Measurements from ENCODE around the gene NIPAL1.
"Not testable (repeated sequence)": the region's sequence is repeated elsewhere in the genome, so short reads cannot be mapped to it uniquely, and the experiment has no call there.

The NIPAL1 gene

DNA sequence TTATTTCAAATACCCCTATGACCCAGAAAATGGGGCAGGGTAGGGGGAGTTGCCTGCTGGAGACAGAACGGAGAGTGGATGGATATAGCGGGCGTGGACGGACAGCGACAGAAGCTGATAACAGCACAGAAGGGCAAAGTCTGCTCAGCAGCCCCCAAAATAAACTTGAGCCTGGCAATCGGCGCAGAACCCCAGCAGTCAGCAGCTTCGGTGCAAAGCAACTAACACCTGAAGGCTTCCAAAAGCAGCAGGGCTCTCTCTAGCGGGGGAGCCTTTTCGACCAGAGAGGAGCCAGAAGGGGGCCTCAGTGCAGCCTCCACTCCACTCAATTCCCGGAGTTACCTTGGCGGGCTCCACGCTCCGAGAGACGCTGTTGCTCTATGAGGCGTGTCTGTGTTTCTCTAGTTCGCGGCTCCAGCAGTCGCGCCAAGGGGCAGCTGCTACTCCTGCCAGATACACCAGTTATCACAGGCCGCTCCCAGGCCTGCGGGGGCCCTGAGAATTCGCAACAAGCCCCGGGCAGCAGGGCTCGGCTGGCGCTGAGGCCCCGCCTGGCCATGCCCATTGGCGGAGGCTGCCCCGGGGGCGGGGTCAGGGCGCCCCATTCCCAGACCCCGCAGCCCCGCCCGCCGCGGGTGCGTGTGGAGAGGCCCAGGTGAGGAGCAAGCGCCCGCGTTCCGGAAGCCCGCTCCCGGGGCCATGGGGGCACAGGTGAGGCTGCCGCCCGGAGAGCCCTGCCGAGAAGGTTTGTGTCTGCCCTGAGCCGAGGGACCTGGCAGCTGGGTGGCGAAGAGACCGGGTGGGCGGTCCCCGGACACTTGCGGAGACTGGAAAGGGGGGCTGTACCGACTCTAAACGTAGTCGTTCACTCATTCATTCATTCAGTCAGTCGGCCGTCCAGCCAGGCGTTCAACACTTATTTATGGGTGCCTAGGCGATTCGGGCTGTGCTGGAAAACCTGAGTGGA is at the start of gene NIPAL1, which contains the start of gene CNGA1:
Gene NIPAL1 (plus strand): TSS at position 632 of the 967 bp plus-strand sequence. CDS start 68 bp downstream, at position 700.
Gene CNGA1 (minus strand): TSS at position 541 of the 967 bp plus-strand sequence. CDS start 63,992 bp downstream, outside the sequence.
- no peak for DNase-seq (ENCODE audit: low read depth)

DNA sequence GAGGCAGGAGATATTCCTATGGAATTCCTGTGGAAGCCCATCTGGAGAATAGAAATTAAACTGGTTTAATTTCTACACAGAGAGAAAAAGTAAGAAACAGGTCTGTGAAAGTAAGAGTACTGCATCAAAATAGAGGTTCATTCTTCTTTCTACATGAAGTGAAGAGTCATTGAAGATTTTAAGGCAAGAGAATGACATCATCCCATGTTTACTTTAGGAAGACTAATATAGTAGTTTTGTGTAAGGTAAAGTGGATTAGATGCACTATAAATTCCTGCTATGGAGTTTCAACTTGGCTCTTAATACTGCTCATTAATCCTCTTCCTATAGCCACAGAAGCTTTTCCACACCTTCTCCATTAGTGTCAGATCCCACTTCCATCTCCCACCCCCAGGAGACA is 47.7 kb upstream of the NIPAL1 start:
- DNase-seq (ENCODE audit: low read depth), result no peak

DNA sequence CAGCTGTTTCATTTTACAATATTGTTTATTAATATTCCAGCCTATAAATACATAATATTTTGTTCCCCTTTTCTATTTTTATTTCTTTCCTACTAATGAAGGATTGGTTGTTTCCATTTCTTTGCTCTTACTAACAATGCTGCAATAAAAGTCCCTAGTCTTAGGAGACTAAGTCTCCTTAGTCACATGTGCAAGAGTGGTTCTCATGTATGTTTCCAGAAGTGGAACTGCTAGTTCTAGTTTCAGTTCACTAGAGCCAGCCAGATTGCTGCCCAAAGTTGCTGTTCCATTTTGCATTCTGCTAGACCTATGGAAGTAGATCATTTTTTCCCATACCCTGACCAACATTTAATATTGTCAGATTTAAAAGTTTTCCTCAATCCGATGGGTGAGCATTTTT is 44.4 kb upstream of the NIPAL1 start:
- DNase-seq (ENCODE audit: low read depth), result no peak

DNA sequence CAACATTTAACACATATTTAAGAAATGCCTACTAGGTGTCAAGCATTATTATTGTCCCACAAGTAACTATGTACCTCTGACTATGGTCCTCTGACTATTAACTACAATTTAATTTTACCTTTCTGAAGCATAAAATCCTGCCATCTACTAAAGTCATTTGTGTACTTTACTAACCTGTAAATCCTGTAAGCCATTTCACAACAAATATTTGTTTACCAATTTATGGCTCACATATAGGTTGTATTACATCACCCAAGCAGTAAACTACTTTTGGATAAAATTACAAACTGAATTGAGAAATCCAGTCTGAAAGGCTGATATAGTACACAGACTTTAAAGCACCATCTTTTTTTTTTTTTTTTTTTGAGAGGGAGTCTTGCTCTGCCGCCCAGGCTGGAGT is 43.9 kb upstream of the NIPAL1 start:
- no peak for DNase-seq (ENCODE audit: low read depth)

DNA sequence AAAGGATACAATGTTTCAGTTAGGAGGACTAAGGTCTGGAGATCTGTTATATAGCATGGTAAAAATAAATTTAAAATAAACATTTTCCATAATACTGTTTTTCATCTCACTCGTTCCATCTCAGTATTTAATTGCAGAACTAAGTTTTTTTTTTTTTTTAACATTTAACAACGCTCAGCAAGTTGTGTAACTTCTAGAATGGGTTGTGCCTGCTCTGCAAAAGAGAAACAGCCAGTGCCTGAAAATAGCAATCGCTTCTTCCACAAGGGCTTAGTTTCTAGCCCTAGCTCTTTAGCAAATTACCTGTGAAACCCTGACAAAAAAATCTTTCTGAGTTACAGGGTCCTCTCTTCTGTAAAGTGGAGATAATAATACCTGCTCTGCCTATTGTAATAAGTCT is 42.0 kb upstream of the NIPAL1 start:
- DNase-seq (ENCODE audit: low read depth), result no peak

DNA sequence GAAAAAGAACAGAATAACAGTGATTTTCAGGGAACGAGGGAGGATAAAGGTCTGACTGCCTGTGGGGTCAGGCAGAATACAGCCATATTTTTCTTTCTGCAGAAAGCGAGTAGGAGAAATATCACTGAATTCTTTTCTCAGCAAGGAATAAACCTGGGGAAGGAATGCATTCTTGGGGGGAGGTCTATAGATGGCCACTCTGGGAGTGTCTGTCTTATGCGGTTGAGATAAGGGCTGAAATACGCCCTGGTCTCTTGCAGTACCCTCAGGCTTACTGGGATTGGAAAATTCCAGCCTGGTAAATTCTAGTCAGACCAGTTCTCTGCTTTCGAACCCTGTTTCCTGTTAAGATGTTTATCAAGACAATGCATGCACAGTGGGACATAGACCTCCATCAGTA is 26.4 kb upstream of the NIPAL1 start:
- DNase-seq (ENCODE audit: low read depth), result no peak

DNA sequence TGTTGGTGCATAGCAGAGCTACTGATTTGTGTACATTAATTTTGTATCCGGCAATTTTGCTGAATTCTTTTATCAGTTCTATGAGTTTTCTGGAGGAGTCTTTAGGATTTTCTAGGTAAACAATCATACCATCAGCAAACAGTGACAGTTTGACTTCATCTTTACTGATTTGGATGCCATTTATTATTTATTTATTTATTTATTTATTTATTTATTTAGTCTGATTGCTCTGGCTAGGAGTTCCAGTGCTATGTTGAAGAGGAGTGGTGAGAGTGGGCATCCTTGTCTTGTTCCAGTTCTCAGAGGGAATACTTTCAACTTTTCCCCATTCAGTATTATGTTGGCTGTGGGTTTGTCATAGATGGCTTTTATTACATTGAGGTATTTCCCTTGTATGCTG is 24.1 kb upstream of the NIPAL1 start:
- DNase-seq (ENCODE audit: low read depth), result not testable (repeated sequence)

DNA sequence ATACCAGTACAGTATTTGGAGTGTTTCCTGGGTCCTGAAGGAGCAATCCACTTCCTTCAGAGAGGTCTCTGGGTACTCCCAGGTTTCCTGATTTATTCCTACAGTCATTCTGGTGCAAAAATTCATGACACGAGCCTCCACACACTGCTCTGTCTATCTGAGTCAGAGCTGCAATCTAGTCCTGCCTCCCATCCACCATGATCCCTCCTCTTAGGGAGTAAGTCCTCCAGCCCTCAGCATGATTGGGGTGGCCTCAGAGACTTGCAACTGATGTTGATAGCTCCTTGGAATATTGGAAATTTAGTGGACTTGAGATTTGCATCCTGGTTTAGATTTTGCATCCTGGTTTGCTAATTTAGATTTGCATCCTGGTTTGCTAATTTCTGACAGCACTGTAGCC is 20.6 kb upstream of the NIPAL1 start:
- no peak for DNase-seq (ENCODE audit: low read depth)

DNA sequence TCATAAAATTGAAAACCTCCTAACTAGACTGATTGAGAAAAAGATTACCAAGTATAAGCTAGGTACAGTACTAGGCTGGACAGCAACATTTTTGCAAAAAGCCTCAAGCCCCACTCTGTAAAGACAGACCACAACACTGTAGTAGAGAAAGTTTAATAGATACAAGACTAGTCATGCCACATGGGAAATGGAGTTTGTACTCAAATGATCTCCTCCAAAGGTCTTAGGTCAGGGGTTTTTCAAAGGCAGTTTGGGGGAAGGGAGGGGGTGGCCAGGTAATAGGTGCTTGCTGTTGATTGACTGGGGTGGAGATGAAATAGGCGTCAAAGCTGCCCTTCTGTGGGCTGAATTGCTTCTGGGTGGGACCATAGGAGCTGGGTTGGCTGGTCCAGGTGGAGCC is 14.3 kb upstream of the NIPAL1 start:
- no peak for DNase-seq (ENCODE audit: low read depth)

DNA sequence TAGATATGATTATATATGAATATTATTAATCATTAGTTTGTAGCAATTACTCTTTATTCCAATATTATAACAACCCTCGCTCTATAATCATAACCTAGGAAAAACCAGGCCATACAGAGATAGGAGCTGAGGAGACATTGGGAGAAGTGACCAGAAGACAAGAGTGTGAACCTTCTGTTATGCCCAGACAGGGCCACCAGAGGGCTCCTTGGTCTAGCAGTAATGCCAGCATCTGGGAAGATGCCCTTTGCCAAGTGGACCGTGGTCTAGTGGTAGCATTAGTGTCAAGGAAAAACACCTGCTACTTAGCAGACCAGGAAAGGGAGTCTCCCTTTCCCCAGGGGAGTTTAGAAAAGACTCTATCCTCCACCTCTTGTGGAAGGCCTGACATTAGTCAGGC is 13.0 kb upstream of the NIPAL1 start:
- not testable (repeated sequence) for DNase-seq (ENCODE audit: low read depth)

DNA sequence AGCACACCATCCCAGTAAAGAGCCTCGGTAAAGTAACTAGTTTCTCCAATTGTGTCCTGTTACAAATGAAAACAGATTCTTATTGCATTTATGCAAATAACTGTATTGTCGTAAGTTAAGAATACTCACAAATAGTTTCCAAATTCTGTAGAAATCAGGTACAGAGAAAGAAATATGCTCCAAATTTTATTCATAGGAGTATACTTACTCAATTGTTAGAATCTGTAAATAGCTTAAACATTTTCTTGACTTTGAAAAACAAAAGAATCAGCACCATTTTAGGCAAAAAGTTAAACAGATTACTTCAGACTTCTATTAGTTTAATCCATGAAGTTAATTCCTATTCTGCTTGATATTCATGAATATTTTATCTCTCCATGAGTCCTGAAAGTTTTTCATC is 10.8 kb upstream of the NIPAL1 start:
- no peak for DNase-seq (ENCODE audit: low read depth)

DNA sequence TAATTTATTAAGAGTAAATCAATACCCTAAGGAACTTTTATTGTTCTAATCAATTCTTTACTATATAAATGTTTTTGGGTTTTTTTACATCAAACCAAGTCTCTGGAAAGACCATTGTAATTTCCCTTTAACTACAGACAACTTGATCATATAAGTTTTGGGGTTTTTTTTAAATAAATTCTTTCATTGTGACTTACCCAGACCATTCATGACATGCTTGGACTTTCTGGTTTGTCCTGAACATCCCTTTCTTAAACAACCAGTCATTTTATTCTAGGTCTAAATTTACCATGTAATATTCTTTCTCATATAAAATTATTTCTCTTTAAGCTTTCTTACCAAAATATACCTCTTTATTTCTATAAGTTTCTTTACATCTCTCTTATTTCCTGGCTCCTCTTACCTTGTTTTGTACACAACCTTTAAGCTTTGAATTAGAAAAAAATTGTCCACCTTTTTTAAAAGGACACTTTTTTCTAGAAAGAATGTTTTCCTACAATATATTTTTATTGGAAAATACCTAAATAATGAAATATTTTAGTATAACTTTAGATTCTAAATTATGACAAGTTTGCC is 8.5 kb upstream of the NIPAL1 start:
- no peak for DNase-seq (ENCODE audit: low read depth)

DNA sequence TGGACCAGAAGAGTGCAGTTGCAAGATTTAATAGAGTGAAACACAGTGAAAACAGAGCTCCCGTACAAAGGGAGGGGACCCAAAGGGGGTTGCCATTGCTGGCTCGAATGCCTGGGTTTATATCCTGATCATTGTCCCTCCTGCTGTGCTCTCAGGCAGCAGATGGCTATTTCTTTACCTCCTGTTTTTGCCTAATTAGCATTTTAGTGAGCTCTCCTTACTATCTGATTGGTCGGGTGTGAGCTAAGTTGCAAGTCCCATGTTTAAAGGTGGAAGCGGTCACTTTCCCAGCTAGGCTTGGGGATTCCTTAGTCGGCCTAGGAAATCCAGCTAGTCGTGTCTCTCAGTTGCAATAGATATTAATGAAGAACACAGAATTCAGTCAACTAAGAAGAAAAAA is 5.7 kb upstream of the NIPAL1 start:
- DNase-seq (ENCODE audit: low read depth), result not testable (repeated sequence)

DNA sequence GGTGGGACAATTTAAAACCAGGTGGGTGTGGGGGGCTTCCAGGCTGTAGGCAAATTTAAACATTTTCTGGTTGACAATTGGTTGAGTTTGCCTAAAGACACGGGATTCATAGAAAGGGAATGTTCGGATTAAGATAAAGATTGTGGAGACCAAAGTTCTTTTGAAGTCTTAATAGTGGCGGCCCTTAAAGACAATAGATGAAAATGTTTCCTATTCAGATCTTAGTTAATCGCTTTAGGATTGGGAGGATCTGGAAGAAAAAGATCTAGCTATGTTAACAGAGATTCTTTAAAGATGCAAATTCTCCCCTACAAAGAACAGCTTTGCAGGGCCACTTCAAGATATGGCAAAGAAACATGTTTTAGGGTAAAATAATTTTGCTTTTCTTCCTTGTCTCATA is 4.8 kb upstream of the NIPAL1 start:
- no peak for DNase-seq (ENCODE audit: low read depth)

DNA sequence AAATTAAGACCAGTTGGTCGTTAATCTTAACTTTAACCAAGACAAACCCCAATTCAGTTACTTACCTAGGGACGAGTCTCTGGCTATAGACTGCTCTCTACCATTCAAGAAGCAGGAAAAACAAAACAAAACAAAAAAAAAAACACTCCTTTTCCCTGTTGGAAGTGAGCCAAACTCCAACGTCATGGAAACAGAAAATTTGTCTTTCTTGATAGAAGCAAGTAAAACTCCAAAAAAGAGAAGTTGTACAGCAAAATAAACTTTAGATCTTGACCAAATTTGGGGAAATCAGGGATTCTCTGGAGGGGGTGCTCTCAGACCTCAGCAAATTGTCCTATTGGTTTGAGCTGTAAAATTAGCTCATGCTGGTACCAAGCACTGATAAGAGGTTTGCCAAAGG is 3.7 kb upstream of the NIPAL1 start:
- no peak for DNase-seq (ENCODE audit: low read depth)

DNA sequence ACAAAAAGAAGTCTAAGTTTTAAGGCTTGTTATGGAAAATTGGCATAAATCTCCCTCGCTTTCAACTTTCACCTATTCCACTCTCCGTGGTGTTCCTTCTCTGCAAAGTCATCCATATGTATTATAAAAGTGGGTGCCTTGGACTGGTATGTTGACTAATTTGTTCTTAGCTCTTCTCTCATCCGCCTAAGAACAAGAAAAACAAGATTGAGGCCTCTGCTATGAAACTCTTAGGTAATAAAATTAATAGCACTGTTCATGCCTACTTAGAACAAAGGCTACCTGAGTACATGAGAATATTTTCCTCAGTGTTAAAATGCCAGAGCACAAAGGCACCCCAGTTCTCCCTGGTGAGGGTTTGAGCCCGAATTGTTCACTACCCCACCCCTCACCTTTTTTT is 1.4 kb upstream of the NIPAL1 start:
- no peak for DNase-seq (ENCODE audit: low read depth)

DNA sequence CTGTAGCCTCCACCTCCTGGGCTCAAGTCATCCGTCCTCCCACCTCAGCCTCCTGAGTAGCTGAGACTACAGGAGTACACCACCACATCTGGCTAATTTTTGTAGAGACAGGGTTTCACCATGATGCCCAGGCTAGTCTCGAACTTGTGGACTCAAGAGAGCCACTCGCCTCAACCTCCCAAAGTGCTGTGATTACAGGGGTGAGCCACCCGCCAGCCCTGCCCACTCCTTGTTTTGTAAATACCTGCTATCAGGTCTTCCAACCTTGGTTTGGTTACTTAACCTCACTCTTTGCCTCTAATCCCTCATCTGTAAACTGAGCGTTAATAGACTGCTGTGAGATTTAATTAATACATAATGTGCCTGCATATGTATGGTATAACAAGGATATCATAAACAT is 894 bp upstream of the NIPAL1 start:
- DNase-seq (ENCODE audit: low read depth), result no peak

DNA sequence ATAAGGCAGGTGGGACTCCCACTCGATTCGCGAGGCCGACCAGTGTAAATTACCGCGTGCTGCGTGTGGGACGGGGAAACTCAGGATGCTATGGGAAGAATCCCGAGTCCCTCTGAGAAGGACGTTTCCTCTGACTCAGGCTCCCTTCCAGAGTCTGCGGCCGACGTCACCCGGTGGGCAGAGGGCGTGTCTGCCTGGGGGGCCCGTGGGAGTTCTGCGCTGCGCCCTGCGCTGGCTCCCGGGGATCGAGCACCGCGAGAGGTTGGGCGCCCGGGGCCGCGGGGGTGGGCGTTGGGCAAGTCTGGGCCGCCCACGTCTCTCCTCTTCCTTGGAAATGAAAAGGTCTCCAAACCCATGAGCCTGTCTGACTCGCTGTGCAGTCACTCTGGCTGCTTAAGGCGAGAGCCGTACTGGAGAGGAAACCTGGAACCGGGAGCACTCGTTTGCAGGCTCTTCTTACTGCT is 568 bp downstream of the NIPAL1 start:
- no peak for DNase-seq (ENCODE audit: low read depth)

DNA sequence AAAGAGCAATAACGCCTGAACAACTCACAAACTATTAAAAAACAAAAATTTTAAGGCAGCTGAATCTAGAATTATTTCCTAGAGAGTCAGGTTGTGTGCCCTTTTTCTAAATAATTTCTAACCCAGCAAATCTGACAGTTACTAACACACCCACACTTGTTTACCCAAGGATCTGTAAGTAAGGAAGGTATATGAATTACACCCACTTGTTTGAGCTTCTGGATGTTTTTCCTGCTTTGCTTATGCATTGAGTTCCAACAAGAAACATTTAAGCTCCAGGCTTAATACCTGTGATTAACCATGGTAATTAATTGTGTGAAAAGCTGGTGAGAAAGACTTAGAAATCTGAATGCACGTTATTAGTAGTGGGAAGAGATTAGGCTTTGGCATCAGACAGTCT is 1.5 kb downstream of the NIPAL1 start:
- no peak for DNase-seq (ENCODE audit: low read depth)

DNA sequence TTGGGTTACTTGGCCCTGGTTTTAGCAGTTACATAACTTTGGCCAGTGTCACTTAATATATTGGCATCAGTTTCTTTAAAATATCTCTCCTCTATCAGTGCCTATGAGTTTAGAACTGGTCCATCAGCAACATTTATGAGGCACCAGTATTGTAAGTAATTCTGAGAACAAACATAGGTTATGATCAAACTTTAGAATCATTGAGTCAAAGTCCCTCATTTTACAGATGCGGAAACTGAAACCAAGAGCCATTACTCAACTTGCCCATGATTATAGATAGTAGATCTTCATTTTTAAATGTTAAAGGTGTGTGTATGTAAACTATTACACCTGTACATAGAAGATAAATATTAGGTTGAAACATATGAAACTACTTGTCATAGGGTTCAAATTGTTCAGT is 4.5 kb downstream of the NIPAL1 start:
- no peak for DNase-seq (ENCODE audit: low read depth)

DNA sequence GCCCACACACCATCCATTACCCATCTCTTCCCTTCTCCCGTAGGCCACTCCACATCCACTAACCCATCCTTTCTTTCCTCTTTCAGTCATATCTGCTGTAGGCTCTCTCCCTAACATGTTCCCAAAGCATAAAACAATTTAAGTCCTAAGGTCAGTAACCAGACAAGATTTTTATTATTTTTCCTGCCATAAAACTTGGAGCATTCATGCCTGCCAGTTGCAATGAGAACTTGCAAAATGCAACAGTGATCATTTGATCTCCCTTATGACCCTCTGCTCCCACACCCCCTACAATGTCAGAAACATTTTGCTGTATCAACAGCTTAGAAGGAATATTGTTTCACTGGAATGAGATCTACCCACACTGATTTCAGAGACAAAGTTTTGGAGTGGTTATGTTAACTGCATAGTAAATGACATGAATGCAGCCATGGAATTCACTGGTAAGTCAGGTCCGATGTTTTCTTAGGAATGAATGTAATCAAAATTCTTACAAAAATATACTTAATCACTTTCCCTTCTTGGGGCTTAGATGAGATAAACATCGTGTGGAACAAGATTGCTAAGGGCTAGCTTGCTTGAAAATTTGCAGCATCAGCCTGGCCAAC is 5.7 kb downstream of the NIPAL1 start:
- DNase-seq (ENCODE audit: low read depth), result no peak

DNA sequence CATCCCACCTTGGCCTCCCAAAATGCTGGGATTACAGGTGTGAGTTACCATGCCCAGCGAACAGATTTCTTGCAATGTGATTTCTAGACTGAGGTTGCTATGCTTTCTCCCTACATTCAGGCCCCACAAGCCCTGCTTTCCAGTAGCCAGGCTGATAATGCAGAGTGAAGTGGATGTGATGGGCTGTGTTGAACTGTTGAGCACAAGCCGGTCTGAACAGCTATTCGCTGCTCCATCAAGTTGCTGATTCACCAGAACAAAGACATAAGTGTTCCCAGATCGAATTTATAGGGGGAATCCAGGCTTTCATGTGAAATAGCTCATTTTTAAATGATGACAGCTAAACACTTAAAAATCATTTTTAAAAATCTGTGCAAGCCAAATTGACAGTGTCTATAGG is 8.0 kb downstream of the NIPAL1 start:
- no peak for DNase-seq (ENCODE audit: low read depth)

DNA sequence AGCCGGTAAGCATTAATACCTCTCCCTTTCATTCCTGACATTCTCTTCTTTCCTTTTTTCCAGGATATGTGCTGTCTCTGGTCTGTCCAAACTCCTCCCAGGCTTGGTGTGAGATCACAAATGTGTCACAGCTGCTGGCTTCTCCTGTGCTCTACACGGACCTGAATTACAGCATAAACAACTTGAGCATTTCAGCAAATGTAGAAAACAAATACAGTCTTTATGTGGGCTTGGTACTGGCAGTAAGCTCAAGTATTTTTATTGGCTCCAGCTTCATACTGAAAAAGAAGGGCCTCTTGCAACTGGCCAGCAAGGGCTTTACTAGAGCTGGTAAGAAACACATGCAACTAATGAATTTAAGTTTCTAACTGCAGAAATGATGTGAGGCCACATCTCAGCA is 8.4 kb downstream of the NIPAL1 start:
- no peak for DNase-seq (ENCODE audit: low read depth)

Measured in GM04503 (cell line).